Esophagus muscularis mucosa (tissue), 4 donors: ENCODE measurements around the gene ETFB. TPM values are rescaled to one million over a fixed set of nuclear protein-coding genes. Genes with fewer than 3 reads are reported as not detected.

ENCODE experiments used
- DNase-seq: peaks from one replicate; pipeline ENCODE4 v3.0.0-alpha.2; 2017; ENCODE audit errors: extremely low spot score
- H3K27ac ChIP-seq, 4 donors: fragments of 200-600 bp; sonication (generic); replicated peaks in 1 of 4; 1 replicate in 3 of 4; 2 replicates in 1 of 4; pipeline ENCODE4 v1.5.1; 2016 to 2019; ENCODE audit warnings: mild to moderate bottlenecking in 1 of 4
- H3K27me3 ChIP-seq, 4 donors: fragments of 200-600 bp; sonication (generic); one replicate each; pipeline versions ENCODE4 v1.5.1 to v1.6.0; 2016 to 2019
- H3K36me3 ChIP-seq, 4 donors: fragments of 200-600 bp; sonication (generic); one replicate each; pipeline ENCODE4 v1.5.1; 2016 to 2019
- H3K4me1 ChIP-seq, 4 donors: fragments of 200-600 bp; sonication (generic); one replicate each; pipeline ENCODE4 v1.5.1; 2016 to 2019
- H3K4me3 ChIP-seq, 4 donors: fragments of 200-600 bp; sonication (generic); 1 replicate in 2 of 4; 2 replicates in 2 of 4; pipeline ENCODE4 v1.5.1; 2016 to 2019; ENCODE audit warnings: mild to moderate bottlenecking in 4 of 4, moderate library complexity in 1 of 4
- H3K9me3 ChIP-seq, 4 donors: fragments of 200-600 bp; sonication (generic); 1 replicate in 3 of 4; 2 replicates in 1 of 4; pipeline ENCODE4 v1.5.1; 2016 to 2019
- CTCF ChIP-seq, 3 experiments: fragments of 200-600 bp in 2 of 3; fragments of 450-650 bp in 1 of 3; sonication (generic) in 2 of 3; IDR thresholded peaks; one replicate each; pipeline ENCODE4 v1.5.1; 2017 to 2019; ENCODE audit warnings: antibody characterized with exemption in 3 of 3, mild to moderate bottlenecking in 2 of 3, moderate library complexity in 1 of 3
- EP300 ChIP-seq: sonication (generic); formaldehyde crosslinking; IDR thresholded peaks from one replicate; pipeline ENCODE4 v1.6.1; 2017; ENCODE audit warnings: antibody characterized with exemption
- POLR2A ChIP-seq: fragments of 450-650 bp; IDR thresholded peaks from one replicate; pipeline ENCODE4 v1.6.1; 2017; ENCODE audit warnings: antibody characterized with exemption, moderate library complexity, mild to moderate bottlenecking, low read depth
- POLR2AphosphoS5 ChIP-seq, 2 donors: sonication (generic); formaldehyde crosslinking; IDR thresholded peaks; one replicate each; pipeline ENCODE4 v1.6.1; 2017; ENCODE audit warnings: antibody characterized with exemption in 2 of 2
- WGBS: methylation state at CpG from one replicate; pipeline ENCODE4 v1.1.5; 2018; 5-methylcytosine and 5-hydroxymethylcytosine counted together
- intact Hi-C: fragments of 100-400 bp; cut with DNase I; formaldehyde crosslinking; loops from one replicate; pipeline ENCODE4 v1.15.1; 2023
- total RNA-seq, 4 donors: library from RNA; depleted of rRNA; stranded (reverse); fragments of >200 nt; gene quantifications; one replicate each; pipeline versions ENCODE4 v1.1.0 to v1.2.1, GENCODE V29; 2016

Gene ETFB
- 100 to 1,000 TPM in 2 of 4 donors, 10 to 100 TPM in 2; 86.3 to 121 (median 106) TPM for total RNA-seq

GRCh38 chr19:51365965-51366388 lies at the start of gene ETFB:
Gene ETFB (minus strand): TSS chr19:51366388. CDS start chr19:51366326, 62 bp downstream.
- 3% methylated on average over 15 of the region's 27 CpGs for WGBS
- DNase-seq, result no peak
- peak in 1 of 2 donors; percentile 91 for TF ChIP-seq POLR2AphosphoS5 (IDR thresholded peaks at IDR 0.05)
- no peak for TF ChIP-seq EP300
- TF ChIP-seq CTCF (IDR thresholded peaks at IDR 0.05), result no peak
- peak; percentile 52 for TF ChIP-seq POLR2A
- Histone ChIP-seq H3K4me1 (peaks cover 32 to 63% (median 54%) of the 10 kb centered on the region in 4 donors), H3K36me3 (no peaks in the 10 kb centered on the region), H3K27me3 (no peaks in the 10 kb centered on the region), H3K4me3 (peak within 1 kb of the TSS; percentile 67 to 86 (median 75)), H3K9me3 (no peaks in the 10 kb centered on the region), H3K27ac (peak within 1 kb of the TSS; percentile 95 to 99 (median 97))
- intact Hi-C loops, result loop anchor here (1.0 to 10.0 kb wide), 2 partner anchors 26 to 339 kb away; no protein-coding TSS in a partner anchor

- intact Hi-C loops, result no loop called here
- Histone ChIP-seq H3K27me3 (peaks cover 0 to 65% (median 0%) of the 10 kb centered on the region in 4 donors), H3K4me3 (no peak overlapping the region), H3K4me1 (no peaks in the 10 kb centered on the region), H3K27ac (no peak overlapping the region), H3K36me3 (no peaks in the 10 kb centered on the region), H3K9me3 (no peaks in the 10 kb centered on the region)
- no peak for TF ChIP-seq POLR2AphosphoS5 (IDR thresholded peaks at IDR 0.05)
- TF ChIP-seq POLR2A, result no peak
- no peak for TF ChIP-seq CTCF (IDR thresholded peaks at IDR 0.05)
- no peak for TF ChIP-seq EP300
- no CpG with 5 or more reads among the region's 12 CpGs for WGBS
- no peak for DNase-seq
These were observed 49.0 kb upstream of the ETFB start for GRCh38 chr19:51415187-51415586.

- Histone ChIP-seq H3K4me1 (no peaks in the 10 kb centered on the region), H3K9me3 (peaks cover 0 to under 1% (median 0%) of the 10 kb centered on the region in 4 donors), H3K4me3 (no peak overlapping the region), H3K27ac (no peak overlapping the region), H3K36me3 (no peaks in the 10 kb centered on the region), H3K27me3 (peaks cover 0 to 36% (median 0%) of the 10 kb centered on the region in 4 donors)
- 94% methylated on average over 13 of the region's 15 CpGs for WGBS
- DNase-seq, result no peak
- TF ChIP-seq POLR2AphosphoS5 (IDR thresholded peaks at IDR 0.05) (no peak), POLR2A (no peak), CTCF (IDR thresholded peaks at IDR 0.05) (no peak), EP300 (no peak)
- intact Hi-C loops, result no loop called here
These were observed 45.0 kb upstream of the ETFB start for GRCh38 chr19:51410950-51411748.

DNA sequence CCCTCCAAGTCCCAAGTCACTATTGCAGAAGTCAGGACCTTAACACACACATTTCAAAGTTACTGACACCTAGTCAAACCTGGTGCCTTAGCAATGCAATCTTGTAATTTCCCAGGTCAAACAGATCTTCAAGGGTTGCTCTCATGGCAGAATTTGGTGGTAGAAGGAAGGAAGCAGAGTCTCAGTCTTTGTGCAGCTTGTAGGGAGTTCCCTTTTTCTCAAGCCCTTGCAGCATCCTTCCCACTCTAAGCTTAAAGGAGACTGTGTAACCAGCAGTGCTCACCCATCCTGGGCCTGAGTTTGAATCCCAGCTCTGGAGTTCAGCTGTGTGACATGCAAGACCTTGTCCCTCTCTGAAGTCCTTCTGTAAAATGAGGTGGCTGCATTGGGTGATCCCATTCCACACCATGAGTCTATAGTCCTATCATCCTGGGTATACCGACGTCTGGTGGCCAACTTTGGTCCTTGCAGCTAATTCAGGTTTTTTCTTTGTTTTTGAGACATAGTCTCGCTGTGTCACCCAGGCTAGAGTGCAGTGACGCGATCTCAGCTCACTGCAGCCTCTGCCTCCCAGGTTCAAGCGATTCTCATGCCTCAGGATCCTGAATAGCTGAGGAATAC lies 41.4 kb upstream of the ETFB start:
- intact Hi-C loops, result loop anchor here (5.0 kb wide), 1 partner anchor 70 kb away; no protein-coding TSS in a partner anchor
- 52% methylated on average over 6 of the region's 6 CpGs for WGBS
- no peak for DNase-seq

More for the DNA sequence above, 41.4 kb upstream of the ETFB start:
- no peaks in the 10 kb centered on the region for H3K4me1 ChIP-seq
- no peak overlapping the region for H3K27ac ChIP-seq
- H3K36me3 ChIP-seq, result no peaks in the 10 kb centered on the region
- H3K4me3 ChIP-seq, result no peak overlapping the region
- peaks cover 0 to 3% (median 1%) of the 10 kb centered on the region in 4 donors for H3K9me3 ChIP-seq
- TF ChIP-seq POLR2A (no peak), CTCF (IDR thresholded peaks at IDR 0.05) (peak; percentile 42 to 57 (median 51)), EP300 (no peak)
- H3K27me3 ChIP-seq, result peaks cover 0 to 43% (median 0%) of the 10 kb centered on the region in 4 donors
